ENCODE results near the gene QSOX2.

The QSOX2 gene

GRCh38 chr9:136163248-136163850, 82.3 kb downstream of the QSOX2 start:
- no peak for DNase-seq

GRCh38 chr9:136160995-136161610, 84.5 kb downstream of the QSOX2 start:
- DNase-seq, result no peak

- DNase-seq, result peak; percentile 84
Observed at GRCh38 chr9:136160381-136160841, 85.2 kb downstream of the QSOX2 start.

GRCh38 chr9:136159851-136160250, 85.8 kb downstream of the QSOX2 start:
- DNase-seq, result no peak

GRCh38 chr9:136157477-136158265, 87.9 kb downstream of the QSOX2 start:
- DNase-seq, result no peak
